Measurements from ENCODE around the gene POMGNT1. TPM values are rescaled to one million over a fixed set of nuclear protein-coding genes. Genes with fewer than 3 reads are reported as not detected.

The POMGNT1 gene
- total and polyA plus RNA-seq, 10 of the 15 experiments (the other 5 are each of a cell fraction or from before 2014, with no cell fraction given): 8.6 to 35.2 (median 29.5) TPM

GRCh38 chr1:46210561-46210960, 12.3 kb upstream of the POMGNT1 start (continued):
- TF ChIP-seq MLLT1 (IDR thresholded peaks at IDR 0.05): no peak

- BruUV-seq (replicated peaks): no TSS peak
- intact Hi-C loops (cut with micrococcal nuclease; ENCODE audit: unreplicated experiment): no loop called here
- Histone ChIP-seq H3K36me3 (ENCODE audit: control insufficient read depth in 2 of 2, insufficient read depth in 2 of 2, low read length in 1 of 2) (no peaks in the 10 kb centered on the region), H3K4me3 (no peak overlapping the region), H3K4me1 (ENCODE audit: control insufficient read depth, insufficient read depth, low read length) (peaks cover 3% of the 10 kb centered on the region; the same call in 1 of the 2 replicates), H3K27me3 (replicated peaks in 1 of 2; ENCODE audit: control insufficient read depth in 2 of 2, insufficient read depth in 2 of 2, low read length in 1 of 2) (no peaks in the 10 kb centered on the region), H3K9me3 (replicated peaks; ENCODE audit: control insufficient read depth, insufficient read depth, low read length) (no peaks in the 10 kb centered on the region), H3K27ac (ENCODE audit: control insufficient read depth, insufficient read depth) (no peak overlapping the region), H3K4me2 (ENCODE audit: control insufficient read depth, insufficient read depth) (no peak overlapping the region), H3K79me2 (ENCODE audit: control insufficient read depth, insufficient read depth, low read length) (no peaks in the 10 kb centered on the region), H4K20me1 (ENCODE audit: control insufficient read depth, insufficient read depth) (no peaks in the 10 kb centered on the region), H2AFZ (ENCODE audit: control insufficient read depth, low read depth, low read length) (no peak overlapping the region), H3K9ac (ENCODE audit: control insufficient read depth, insufficient read depth, low read length) (no peak overlapping the region)
- ChIA-PET POLR2A (no interaction called here), SMC1A (ENCODE audit: uncharacterized antibody, unreplicated experiment) (interaction anchor here (0.5 to 1.4 kb wide), 3 partner anchors 17 to 351 kb away, joined by 3 to 4 read pairs (median 3); no protein-coding TSS in a partner anchor), RAD21 (ENCODE audit: unreplicated experiment) (no interaction called here), CTCF (interaction anchor here (4.4 kb wide), 1 partner anchor 18 kb away, joined by 23 read pairs; no protein-coding TSS in a partner anchor)
- FAIRE-seq (no peak), DNase-seq (ENCODE audit: low read depth, low spot score) (no peak), ATAC-seq (no peak)
- 38% methylated on average over 2 of the region's 2 CpGs for WGBS (ENCODE audit: insufficient coverage, insufficient replicate concordance, low lambda C conversion rate, missing lambda C conversion rate)
- in situ Hi-C loops (cut with MboI): no loop called here
- TF ChIP-seq PRDM15 (CRISPR knock-in tag; IDR thresholded peaks at IDR 0.05) (no peak), GATAD2B (conservative IDR thresholded peaks at IDR 0.05; ENCODE audit: low read depth) (no peak), SREBF1 (IDR thresholded peaks at IDR 0.05; ENCODE audit: low read length) (no peak), BRCA1 (IDR thresholded peaks at IDR 0.05; ENCODE audit: low read depth, low read length) (no peak), POU2F2 (IDR thresholded peaks at IDR 0.05; ENCODE audit: borderline replicate concordance, low read depth, low read length) (no peak), SPI1 (IDR thresholded peaks at IDR 0.05; ENCODE audit: borderline replicate concordance, insufficient read depth, low read depth, low read length) (no peak), SMAD5 (IDR thresholded peaks at IDR 0.05; ENCODE audit: low read depth) (no peak), SMARCA5 (IDR thresholded peaks at IDR 0.05) (no peak), USF1 (IDR thresholded peaks at IDR 0.05; ENCODE audit: borderline replicate concordance, extremely low read length, insufficient read depth, low read depth, low read length) (no peak), NFYA (IDR thresholded peaks at IDR 0.05; ENCODE audit: borderline replicate concordance, low read depth, low read length) (no peak), CHD2 (IDR thresholded peaks at IDR 0.05; ENCODE audit: borderline replicate concordance, low read depth, low read length) (no peak), STAT3 (IDR thresholded peaks at IDR 0.05; ENCODE audit: low read depth, low read length) (no peak), NKRF (conservative IDR thresholded peaks at IDR 0.05) (no peak), ZNF207 (IDR thresholded peaks at IDR 0.05; ENCODE audit: borderline replicate concordance) (no peak), TCF7 (IDR thresholded peaks at IDR 0.05; ENCODE audit: borderline replicate concordance) (no peak)
Measured at GRCh38 chr1:46206399-46206798, 8.2 kb upstream of the POMGNT1 start.
